Muscle layer of colon (tissue), 2 donors: ENCODE data around the gene ATP6V0E1.
A peak's percentile ranks its signal among the peaks of the same experiment; 100 is the strongest.

Source experiments
- H3K27ac ChIP-seq: one replicate; pipeline ENCODE4 v1.7.0; 2013; ENCODE audit warnings: low read depth, mild to moderate bottlenecking, low read length, moderate library complexity
- H3K27me3 ChIP-seq, 2 donors: one replicate each; pipeline ENCODE4 v1.7.0; 2013; ENCODE audit warnings: low read length in 2 of 2, mild to moderate bottlenecking in 2 of 2; ENCODE audit not compliant: insufficient read depth in 2 of 2, control insufficient read depth in 1 of 2
- H3K36me3 ChIP-seq: one replicate; pipeline ENCODE4 v1.7.0; 2013; ENCODE audit warnings: mild to moderate bottlenecking, low read length; ENCODE audit not compliant: insufficient read depth
- H3K4me1 ChIP-seq: one replicate; pipeline ENCODE4 v1.7.0; 2013; ENCODE audit warnings: mild to moderate bottlenecking, low read length; ENCODE audit not compliant: insufficient read depth
- H3K4me3 ChIP-seq, 2 donors: one replicate each; pipeline ENCODE4 v1.7.0; 2013; ENCODE audit warnings: low read length in 2 of 2, low read depth in 1 of 2, mild to moderate bottlenecking in 1 of 2, moderate library complexity in 1 of 2
- H3K9ac ChIP-seq: one replicate; pipeline ENCODE4 v1.7.0; 2013; ENCODE audit warnings: low read length
- H3K9me3 ChIP-seq: one replicate; pipeline ENCODE4 v1.7.0; 2013; ENCODE audit warnings: mild to moderate bottlenecking, low read length
- donor health status: abdominal sarcoma.
- donor health status: Adenocarcinoma of cecum.

ATP6V0E1 gene

DNA sequence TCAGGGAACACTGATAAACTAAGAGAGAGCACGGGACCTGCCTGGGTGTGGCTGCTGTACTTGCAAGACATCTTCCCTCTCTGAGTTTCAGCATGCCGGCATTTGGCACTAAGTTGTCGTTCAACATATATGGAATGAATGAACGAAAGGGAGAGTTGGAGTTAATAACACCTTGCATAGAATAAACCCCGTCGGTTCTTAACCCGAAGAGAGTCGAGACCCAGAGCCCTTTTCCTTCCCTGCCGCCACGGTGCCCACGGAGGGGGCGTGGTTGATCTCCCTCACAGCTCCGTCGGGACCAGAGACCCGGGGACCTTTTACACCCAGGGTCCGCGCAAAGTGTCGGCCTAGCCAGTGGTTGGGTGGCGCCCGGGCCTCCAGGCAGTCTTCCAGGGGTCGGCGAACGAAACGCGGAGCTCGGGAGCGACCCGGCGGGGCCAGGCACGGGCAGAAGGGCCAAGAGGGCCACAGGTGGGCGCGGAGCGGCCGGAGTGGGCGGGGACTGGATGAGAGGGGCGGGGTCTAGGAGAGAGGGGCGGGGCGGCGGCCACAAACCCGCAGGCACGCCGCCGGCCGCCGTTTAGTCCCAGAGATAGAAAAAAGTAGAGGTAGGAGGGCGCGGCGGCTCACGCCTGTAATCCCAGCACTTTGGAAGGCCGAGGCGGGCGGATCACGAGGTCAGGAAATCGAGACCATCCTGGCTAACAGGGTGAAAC lies 25.1 kb upstream of the ATP6V0E1 start:
- Histone ChIP-seq H3K9me3 (no peaks in the 10 kb centered on the region), H3K36me3 (peaks cover 6% of the 10 kb centered on the region), H3K9ac (no peak overlapping the region), H3K4me1 (peaks cover 15% of the 10 kb centered on the region), H3K27me3 (no peaks in the 10 kb centered on the region), H3K4me3 (peak overlapping the region; percentile 56 to 96), H3K27ac (peak overlapping the region; percentile 70)

DNA sequence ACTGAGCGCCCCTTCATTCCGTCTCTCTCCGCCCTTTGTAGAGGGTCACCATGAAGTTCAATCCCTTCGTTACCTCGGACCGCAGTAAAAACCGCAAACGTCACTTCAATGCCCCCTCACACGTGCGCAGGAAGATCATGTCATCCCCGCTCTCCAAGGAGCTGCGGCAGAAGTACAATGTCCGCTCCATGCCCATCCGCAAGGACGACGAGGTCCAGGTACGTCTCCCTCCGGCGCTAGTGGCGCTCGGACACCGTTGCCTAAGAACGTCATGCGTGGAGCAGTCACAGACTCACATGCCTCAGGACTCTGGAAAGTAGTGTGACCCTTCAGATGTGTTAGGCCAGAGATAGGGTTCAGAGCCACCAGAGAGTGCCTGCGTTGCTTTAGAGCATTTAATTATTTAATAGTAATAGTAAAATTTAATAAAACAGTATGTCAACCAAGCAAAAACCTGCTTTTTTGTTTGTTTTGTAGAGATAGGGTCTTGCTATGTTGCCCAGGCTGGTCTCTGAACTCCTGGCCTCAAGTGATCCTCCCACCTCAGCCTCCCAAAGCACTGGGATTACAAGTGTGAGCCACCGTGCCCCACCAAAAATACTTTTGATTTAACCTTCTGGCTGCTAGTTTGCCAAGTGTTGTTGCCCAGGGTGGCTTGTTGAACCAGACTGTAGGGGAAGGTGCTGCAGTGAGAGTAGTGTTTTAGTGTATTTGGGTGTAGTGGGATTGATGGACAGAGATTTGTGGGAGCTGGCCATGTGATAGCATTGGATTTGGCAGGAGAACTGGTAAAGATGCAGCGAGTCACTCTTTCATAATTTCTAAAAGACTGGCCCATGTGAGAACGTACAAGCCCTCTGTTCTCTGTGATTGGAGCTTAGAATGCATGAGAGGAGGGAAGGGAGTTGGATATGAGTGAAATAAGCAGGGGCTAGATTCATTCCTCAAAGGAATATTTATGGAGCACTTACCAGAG lies 23.5 kb upstream of the ATP6V0E1 start:
- Histone ChIP-seq H3K9me3 (no peaks in the 10 kb centered on the region), H3K4me1 (peaks cover 15% of the 10 kb centered on the region), H3K4me3 (peak overlapping the region; percentile 96 to 99), H3K27ac (peak overlapping the region; percentile 87), H3K27me3 (no peaks in the 10 kb centered on the region), H3K9ac (peak overlapping the region; percentile 86), H3K36me3 (peaks cover 6% of the 10 kb centered on the region)

DNA sequence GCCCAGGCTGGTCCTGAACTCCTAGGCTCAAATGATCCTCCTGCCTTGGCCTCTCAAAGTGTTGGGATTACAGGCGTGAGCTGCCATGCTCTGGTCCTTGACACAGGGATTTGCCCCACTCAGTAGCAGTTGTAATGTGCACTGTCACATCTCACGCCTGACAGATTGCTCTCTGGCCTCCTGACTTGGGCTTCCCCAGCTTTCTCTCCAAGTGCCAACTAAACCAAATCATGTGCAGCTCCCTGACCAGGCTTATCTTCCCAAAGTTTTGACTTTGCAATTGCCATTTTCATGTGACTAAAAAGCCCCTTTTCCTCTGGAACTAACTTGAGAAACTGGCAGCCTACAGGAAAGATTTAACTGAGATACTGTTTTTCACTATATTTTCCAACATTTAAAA lies 13.7 kb upstream of the ATP6V0E1 start:
- peaks cover 15% of the 10 kb centered on the region for H3K36me3 ChIP-seq

DNA sequence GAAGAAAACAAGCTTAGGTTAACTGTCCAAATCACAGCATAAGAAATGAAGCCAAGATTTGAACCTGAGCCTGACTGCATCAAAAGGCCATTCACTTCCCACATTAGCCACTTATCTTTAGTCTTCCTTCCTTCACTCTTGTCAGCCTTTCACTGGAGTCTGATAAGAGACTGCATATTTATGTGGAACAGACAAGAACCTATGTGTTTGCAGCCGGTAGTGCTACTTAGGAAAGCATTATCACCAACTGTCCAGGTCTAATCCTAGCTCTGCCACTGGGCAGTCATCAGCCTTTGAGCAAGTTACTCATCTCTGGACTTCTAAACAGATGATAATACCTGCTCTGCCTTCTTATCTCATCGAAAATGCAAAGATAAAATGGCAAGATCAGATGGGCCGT lies 12.1 kb upstream of the ATP6V0E1 start:
- no peak overlapping the region for H3K9ac ChIP-seq
- H3K4me1 ChIP-seq, result no peaks in the 10 kb centered on the region
- H3K27me3 ChIP-seq, result no peaks in the 10 kb centered on the region
- H3K36me3 ChIP-seq, result peaks cover 11% of the 10 kb centered on the region
- no peaks in the 10 kb centered on the region for H3K9me3 ChIP-seq
- H3K27ac ChIP-seq, result no peak overlapping the region
- no peak overlapping the region for H3K4me3 ChIP-seq

More for the DNA sequence above, 13.7 kb upstream of the ATP6V0E1 start:
- no peak overlapping the region for H3K4me3 ChIP-seq
- H3K4me1 ChIP-seq, result no peaks in the 10 kb centered on the region
- H3K27me3 ChIP-seq, result no peaks in the 10 kb centered on the region
- H3K9me3 ChIP-seq, result no peaks in the 10 kb centered on the region
- H3K27ac ChIP-seq, result no peak overlapping the region
- no peak overlapping the region for H3K9ac ChIP-seq

DNA sequence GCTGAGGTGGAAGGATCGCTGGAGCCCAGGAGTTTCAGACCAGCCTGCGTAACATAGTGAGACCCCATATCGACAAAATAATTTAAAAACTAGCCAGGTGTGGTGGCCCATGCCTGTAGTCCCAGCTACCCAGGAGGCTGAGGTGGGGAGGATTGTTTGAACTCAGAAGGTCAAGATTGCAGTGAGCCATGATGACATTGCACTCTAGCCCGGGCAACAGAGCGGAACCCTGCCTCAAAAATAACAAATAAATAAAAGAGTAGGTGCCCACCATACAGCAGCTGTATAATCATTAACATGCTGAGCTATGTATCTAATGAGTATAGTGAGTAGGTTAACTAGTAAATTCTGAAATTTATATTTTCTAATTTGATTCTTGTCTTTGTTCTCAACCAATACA lies 11.0 kb upstream of the ATP6V0E1 start:
- Histone ChIP-seq H3K9ac (no peak overlapping the region), H3K27ac (no peak overlapping the region), H3K27me3 (no peaks in the 10 kb centered on the region), H3K9me3 (no peaks in the 10 kb centered on the region), H3K4me3 (no peak overlapping the region), H3K4me1 (no peaks in the 10 kb centered on the region), H3K36me3 (peaks cover 11% of the 10 kb centered on the region)

DNA sequence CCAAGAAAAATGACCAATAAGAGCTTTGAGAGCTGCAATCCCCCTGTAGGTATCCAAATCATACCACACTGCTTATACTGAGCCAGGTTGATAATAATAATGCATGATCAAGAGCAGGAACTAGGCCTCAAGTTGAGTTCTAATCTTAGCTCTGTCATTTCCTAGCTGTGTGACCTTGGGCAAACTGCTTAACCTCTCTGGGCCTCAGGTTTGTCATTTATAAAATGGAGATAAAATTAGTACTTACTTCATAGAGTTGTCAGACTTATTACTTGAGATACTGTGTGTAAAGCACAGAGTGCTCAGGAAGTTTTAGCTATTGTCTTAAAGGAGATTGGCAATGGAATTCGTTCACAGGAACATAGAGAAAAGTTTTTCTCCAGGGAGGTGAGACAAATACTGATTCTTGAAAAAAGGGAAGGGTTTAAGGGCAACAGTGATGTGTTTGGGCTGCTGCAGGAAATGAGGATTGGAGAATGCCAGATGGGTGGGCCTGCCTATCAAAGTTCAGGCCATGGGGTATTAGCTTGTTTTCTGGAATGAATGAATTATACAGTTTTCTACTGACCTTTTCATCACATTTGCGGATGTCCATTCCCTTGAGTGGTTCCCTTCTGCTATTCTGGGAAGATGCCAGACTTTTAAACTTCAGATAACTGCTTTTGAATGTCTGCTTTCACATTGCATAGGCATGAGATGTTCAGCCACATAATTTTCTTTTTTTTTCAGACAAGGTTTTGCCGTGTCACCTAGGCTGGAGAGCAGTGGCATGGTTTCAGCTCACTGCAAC lies 10.2 kb upstream of the ATP6V0E1 start:
- Histone ChIP-seq H3K4me1 (no peaks in the 10 kb centered on the region), H3K9ac (no peak overlapping the region), H3K36me3 (peaks cover 9% of the 10 kb centered on the region), H3K27ac (no peak overlapping the region), H3K4me3 (no peak overlapping the region), H3K27me3 (no peaks in the 10 kb centered on the region), H3K9me3 (no peaks in the 10 kb centered on the region)

DNA sequence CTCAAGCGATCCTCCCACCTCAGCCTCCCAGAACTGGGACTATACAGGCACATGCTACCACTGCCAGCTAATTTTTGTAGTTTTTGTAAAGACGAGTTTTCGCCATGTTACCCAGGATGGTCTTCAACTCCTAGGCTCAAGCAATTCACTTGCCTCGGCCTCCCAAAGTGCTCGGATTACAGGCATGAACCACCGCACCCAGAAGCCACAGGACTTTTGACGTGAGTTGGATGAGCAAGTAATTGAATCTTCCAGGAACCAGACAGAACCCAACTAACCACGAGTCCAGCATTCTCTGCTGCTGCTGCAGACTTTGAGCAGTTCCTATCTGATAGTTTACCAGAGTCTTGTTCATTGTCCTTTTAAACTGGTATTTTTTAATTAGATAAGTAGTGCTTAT lies 9.6 kb upstream of the ATP6V0E1 start:
- Histone ChIP-seq H3K9ac (no peak overlapping the region), H3K4me1 (no peaks in the 10 kb centered on the region), H3K9me3 (no peaks in the 10 kb centered on the region), H3K4me3 (no peak overlapping the region), H3K36me3 (peaks cover 6% of the 10 kb centered on the region), H3K27me3 (no peaks in the 10 kb centered on the region), H3K27ac (no peak overlapping the region)

DNA sequence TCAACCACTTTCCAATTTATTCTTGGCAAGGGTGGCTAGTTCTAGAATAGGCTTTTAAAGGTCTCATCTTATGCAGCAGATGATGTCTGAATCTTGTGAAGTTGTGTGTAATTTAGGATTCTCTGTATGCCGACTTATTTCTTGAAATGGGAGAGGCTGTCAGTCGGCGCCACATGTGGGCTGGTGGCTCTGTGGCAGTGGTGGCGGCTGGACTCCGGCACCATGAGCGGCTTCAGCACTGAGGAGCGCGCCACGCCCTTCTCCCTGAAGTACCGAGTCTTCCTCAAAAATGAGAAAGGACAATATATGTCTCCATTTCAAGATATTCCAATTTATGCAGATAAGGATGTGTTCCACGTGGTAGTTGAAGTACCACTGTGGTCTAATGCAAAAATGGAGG lies 8.3 kb upstream of the ATP6V0E1 start:
- no peak overlapping the region for H3K27ac ChIP-seq
- H3K4me1 ChIP-seq, result no peaks in the 10 kb centered on the region
- H3K27me3 ChIP-seq, result no peaks in the 10 kb centered on the region
- H3K9ac ChIP-seq, result no peak overlapping the region
- no peak overlapping the region for H3K4me3 ChIP-seq
- H3K9me3 ChIP-seq, result no peaks in the 10 kb centered on the region
- H3K36me3 ChIP-seq, result no peaks in the 10 kb centered on the region

DNA sequence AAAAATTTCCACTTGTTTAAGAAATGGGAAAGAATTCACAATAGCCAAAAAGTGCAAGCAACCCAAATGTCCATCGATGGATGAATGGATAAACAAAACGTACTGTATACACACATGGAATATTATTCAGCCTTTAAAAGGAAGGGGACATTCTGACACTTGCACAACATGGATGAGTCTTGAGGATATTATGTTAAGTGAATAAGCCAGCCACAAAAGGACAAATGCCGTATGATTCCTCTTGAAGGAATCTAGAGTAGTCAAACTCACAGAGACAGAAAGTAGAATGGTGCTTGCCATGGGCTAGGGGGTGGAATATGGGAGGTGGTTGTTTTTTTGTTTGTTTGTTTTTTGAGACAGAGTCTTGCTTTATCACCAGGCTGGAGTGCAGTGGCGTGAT lies 3.8 kb upstream of the ATP6V0E1 start:
- Histone ChIP-seq H3K9me3 (no peaks in the 10 kb centered on the region), H3K36me3 (no peaks in the 10 kb centered on the region), H3K9ac (no peak overlapping the region), H3K4me3 (no peak overlapping the region), H3K27me3 (no peaks in the 10 kb centered on the region), H3K4me1 (no peaks in the 10 kb centered on the region), H3K27ac (no peak overlapping the region)

DNA sequence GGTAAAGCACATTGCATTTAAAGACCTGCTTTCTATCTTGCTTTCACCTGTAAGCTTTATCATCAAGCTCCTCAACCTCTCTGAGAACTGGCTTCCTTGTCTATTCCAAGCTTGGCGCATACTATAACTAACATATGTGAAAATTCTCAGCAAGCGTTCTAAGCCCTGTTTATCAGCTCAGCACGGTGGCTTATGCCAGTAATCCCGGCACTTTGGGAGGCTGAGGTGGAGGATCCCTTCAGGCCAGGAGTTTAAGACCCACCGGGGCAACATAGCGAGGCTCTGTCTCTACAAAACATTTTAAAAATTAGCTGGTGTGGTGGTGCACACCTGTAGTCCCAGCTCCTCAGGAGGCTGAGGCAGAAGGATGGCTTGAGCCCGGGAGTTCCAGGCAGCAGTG lies 1.6 kb upstream of the ATP6V0E1 start:
- no peaks in the 10 kb centered on the region for H3K9me3 ChIP-seq
- no peaks in the 10 kb centered on the region for H3K27me3 ChIP-seq
- no peak overlapping the region for H3K27ac ChIP-seq
- no peak overlapping the region for H3K9ac ChIP-seq
- peaks cover 12% of the 10 kb centered on the region for H3K4me1 ChIP-seq
- H3K4me3 ChIP-seq, result no peak overlapping the region
- peaks cover 4% of the 10 kb centered on the region for H3K36me3 ChIP-seq
